HG03565 (cell line): ENCODE data around the gene MGAT4C.

Source experiments
- ATAC-seq: cut with Tn5 transposase; IDR thresholded peaks from one replicate; pipeline ENCODE4 v1.9.1; 2021; ENCODE audit warnings: mild to moderate bottlenecking, moderate library complexity; ENCODE audit not compliant: unreplicated experiment

MGAT4C gene

GRCh38 chr12:86230516-86231146, 25.6 kb downstream of the MGAT4C start:
- ATAC-seq, result no peak

- ATAC-seq, result no peak
These were observed 26.4 kb downstream of the MGAT4C start for GRCh38 chr12:86229772-86230171.

GRCh38 chr12:86228656-86229055, 27.5 kb downstream of the MGAT4C start:
- ATAC-seq, result no peak

- no peak for ATAC-seq
These were observed 29.7 kb downstream of the MGAT4C start for GRCh38 chr12:86226481-86226880.

GRCh38 chr12:86216591-86216990, 39.6 kb downstream of the MGAT4C start:
- no peak for ATAC-seq

GRCh38 chr12:86213012-86213411, 43.2 kb downstream of the MGAT4C start:
- no peak for ATAC-seq

GRCh38 chr12:86198696-86199444, 57.3 kb downstream of the MGAT4C start:
- no peak for ATAC-seq

- ATAC-seq, result no peak
These were observed 59.7 kb downstream of the MGAT4C start for GRCh38 chr12:86196465-86196864.

- ATAC-seq, result no peak
These were observed 61.5 kb downstream of the MGAT4C start for GRCh38 chr12:86194721-86195120.

GRCh38 chr12:86193931-86194330, 62.3 kb downstream of the MGAT4C start:
- no peak for ATAC-seq

- no peak for ATAC-seq
These were observed 68.0 kb downstream of the MGAT4C start for GRCh38 chr12:86188226-86188625.

GRCh38 chr12:86186449-86186848, 69.7 kb downstream of the MGAT4C start:
- ATAC-seq, result no peak

- ATAC-seq, result no peak
These were observed 76.3 kb downstream of the MGAT4C start for GRCh38 chr12:86179855-86180254.

- no peak for ATAC-seq
These were observed 82.0 kb downstream of the MGAT4C start for GRCh38 chr12:86174188-86174587.

- ATAC-seq, result no peak
These were observed 83.2 kb downstream of the MGAT4C start for GRCh38 chr12:86172913-86173443.

- ATAC-seq, result no peak
These were observed 86.1 kb downstream of the MGAT4C start for GRCh38 chr12:86170051-86170450.

GRCh38 chr12:86158956-86159355, 97.2 kb downstream of the MGAT4C start:
- ATAC-seq, result no peak

GRCh38 chr12:86154620-86155019, 101.6 kb downstream of the MGAT4C start:
- no peak for ATAC-seq

GRCh38 chr12:86148612-86149011, 107.6 kb downstream of the MGAT4C start:
- no peak for ATAC-seq

- no peak for ATAC-seq
These were observed 108.1 kb downstream of the MGAT4C start for GRCh38 chr12:86148071-86148470.

- ATAC-seq, result no peak
These were observed 111.0 kb downstream of the MGAT4C start for GRCh38 chr12:86145156-86145555.

GRCh38 chr12:86143162-86143561, 113.0 kb downstream of the MGAT4C start:
- no peak for ATAC-seq
